ENCODE measurements around the gene BLOC1S4.

- TF ChIP-seq CTCF (conservative IDR thresholded peaks at IDR 0.05; ENCODE audit: low read length) (no peak), EZH2phosphoT487 (IDR thresholded peaks at IDR 0.05; ENCODE audit: borderline replicate concordance) (no peak)
Measured at GRCh38 chr4:6742507-6742906, 26.5 kb downstream of the BLOC1S4 start.

Measured in Loucy (cell line).